Lower lobe of right lung (tissue), 2 donors: Measurements from ENCODE around the gene METTL25. TPM values are rescaled to one million over a fixed set of nuclear protein-coding genes. Genes with fewer than 3 reads are reported as not detected.

ENCODE experiments used
- ATAC-seq, 2 donors: fragments of 200-7000 bp; cut with Tn5 transposase; one replicate each; pipeline ENCODE4 v1.9.1; 2020 to 2022; ENCODE audit warnings: mild to moderate bottlenecking in 2 of 2, moderate library complexity in 2 of 2
- DNase-seq: peaks from one replicate; pipeline ENCODE4 v3.0.0-alpha.2; 2020
- H3K27ac ChIP-seq: fragments of 200-600 bp; one replicate; pipeline ENCODE4 v1.8.0; 2022
- H3K27me3 ChIP-seq: fragments of 200-600 bp; one replicate; pipeline ENCODE4 v1.8.0; 2022; ENCODE audit warnings: low read depth
- H3K36me3 ChIP-seq: fragments of 200-600 bp; one replicate; pipeline ENCODE4 v1.8.0; 2022; ENCODE audit warnings: mild to moderate bottlenecking
- H3K4me1 ChIP-seq: fragments of 200-600 bp; one replicate; pipeline ENCODE4 v1.8.0; 2022
- H3K4me3 ChIP-seq: fragments of 200-600 bp; one replicate; pipeline ENCODE4 v1.8.0; 2022; ENCODE audit warnings: mild to moderate bottlenecking
- H3K9me3 ChIP-seq: fragments of 200-600 bp; one replicate; pipeline ENCODE4 v1.8.0; 2022
- CTCF ChIP-seq: fragments of 200-600 bp; IDR thresholded peaks from one replicate; pipeline ENCODE4 v1.8.0; 2022; ENCODE audit warnings: antibody characterized with exemption, mild to moderate bottlenecking
- intact Hi-C: fragments of 100-400 bp; cut with DNase I; formaldehyde crosslinking; loops from one replicate; pipeline ENCODE4 v1.11.0; 2022
- total RNA-seq: library from RNA; stranded (reverse); fragmentation: NEBNext Ultra II Directional; extraction: Animal tissue kit (Norgen Biotek cat#: 25700); gene quantifications from one replicate; pipeline ENCODE4 v1.2.1, GENCODE V29; 2021
- donor health status: DM: no; HTN: yes; CAD: no; lungs with severe emphysema.

METTL25 gene
- total RNA-seq, 1 donor from 2014 or later = 15.7 TPM

GRCh38 chr12:82474798-82475184 lies 116.5 kb downstream of the METTL25 start:
- H3K4me3 ChIP-seq = no peak overlapping the region
- H3K27ac ChIP-seq = no peak overlapping the region
- no peaks in the 10 kb centered on the region for H3K36me3 ChIP-seq
- intact Hi-C loops = no loop called here
- no peak for DNase-seq
- TF ChIP-seq CTCF = no peak
- no peaks in the 10 kb centered on the region for H3K27me3 ChIP-seq
- no peaks in the 10 kb centered on the region for H3K4me1 ChIP-seq
- no peak for ATAC-seq
- no peaks in the 10 kb centered on the region for H3K9me3 ChIP-seq

- Histone ChIP-seq H3K27ac (no peak overlapping the region), H3K4me1 (no peaks in the 10 kb centered on the region), H3K9me3 (no peaks in the 10 kb centered on the region), H3K27me3 (no peaks in the 10 kb centered on the region), H3K36me3 (no peaks in the 10 kb centered on the region), H3K4me3 (no peak overlapping the region)
- ATAC-seq (no peak), DNase-seq (no peak)
- no peak for TF ChIP-seq CTCF
- intact Hi-C loops = no loop called here
Measured at GRCh38 chr12:82475211-82475610, 116.9 kb downstream of the METTL25 start.

- intact Hi-C loops = no loop called here
- Histone ChIP-seq H3K27me3 (no peaks in the 10 kb centered on the region), H3K4me1 (no peaks in the 10 kb centered on the region), H3K36me3 (no peaks in the 10 kb centered on the region), H3K4me3 (no peak overlapping the region), H3K27ac (no peak overlapping the region), H3K9me3 (no peaks in the 10 kb centered on the region)
- DNase-seq (no peak), ATAC-seq (no peak)
- TF ChIP-seq CTCF = no peak
Measured at GRCh38 chr12:82476511-82476910, 118.2 kb downstream of the METTL25 start.

GRCh38 chr12:82479511-82479910 lies 121.2 kb downstream of the METTL25 start:
- peaks cover 5% of the 10 kb centered on the region for H3K9me3 ChIP-seq
- intact Hi-C loops = no loop called here
- DNase-seq = no peak
- H3K36me3 ChIP-seq = no peaks in the 10 kb centered on the region
- H3K27me3 ChIP-seq = no peaks in the 10 kb centered on the region
- no peaks in the 10 kb centered on the region for H3K4me1 ChIP-seq
- TF ChIP-seq CTCF = no peak
- H3K4me3 ChIP-seq = no peak overlapping the region
- H3K27ac ChIP-seq = no peak overlapping the region
- ATAC-seq = no peak

- H3K4me3 ChIP-seq = no peak overlapping the region
- H3K36me3 ChIP-seq = no peaks in the 10 kb centered on the region
- H3K27ac ChIP-seq = no peak overlapping the region
- H3K27me3 ChIP-seq = no peaks in the 10 kb centered on the region
- no peak for ATAC-seq
- DNase-seq = no peak
- H3K4me1 ChIP-seq = no peaks in the 10 kb centered on the region
- H3K9me3 ChIP-seq = peaks cover 8% of the 10 kb centered on the region
- intact Hi-C loops = no loop called here
- TF ChIP-seq CTCF = no peak
Measured at GRCh38 chr12:82480606-82481005, 122.3 kb downstream of the METTL25 start.

GRCh38 chr12:82481954-82482353 lies 123.6 kb downstream of the METTL25 start:
- peaks cover 8% of the 10 kb centered on the region for H3K9me3 ChIP-seq
- no peak overlapping the region for H3K4me3 ChIP-seq
- intact Hi-C loops = no loop called here
- no peaks in the 10 kb centered on the region for H3K27me3 ChIP-seq
- DNase-seq (no peak), ATAC-seq (no peak)
- no peak for TF ChIP-seq CTCF
- H3K27ac ChIP-seq = no peak overlapping the region
- H3K4me1 ChIP-seq = no peaks in the 10 kb centered on the region
- H3K36me3 ChIP-seq = no peaks in the 10 kb centered on the region
